HG03060 (cell line): ENCODE results near the gene RANBP3L.
"Not testable (repeated sequence)": the region's sequence is repeated elsewhere in the genome, so short reads cannot be mapped to it uniquely, and the experiment has no call there.

Experiments
- ATAC-seq: cut with Tn5 transposase; IDR thresholded peaks from one replicate; pipeline ENCODE4 v1.9.1; 2021; ENCODE audit warnings: low read depth, moderate number of reproducible peaks; ENCODE audit not compliant: unreplicated experiment

RANBP3L gene

DNA sequence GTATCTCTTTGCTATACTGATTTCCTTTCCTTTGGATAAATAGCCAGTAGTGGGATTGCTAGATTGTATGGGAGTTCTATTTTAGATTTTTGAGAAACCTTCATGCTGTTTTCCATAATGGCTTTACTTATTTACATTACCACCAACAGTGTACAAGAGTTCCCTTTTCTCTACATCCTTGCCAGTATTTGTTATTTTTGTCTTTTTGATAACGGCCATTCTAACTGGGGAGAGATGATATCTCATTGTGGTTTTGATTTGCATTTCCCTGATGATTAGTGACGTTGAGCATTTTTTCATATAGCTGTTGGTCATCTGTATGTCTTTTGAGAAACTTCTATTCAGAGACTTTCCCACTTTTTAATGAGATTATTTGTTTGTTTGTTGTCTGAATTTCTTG is 85.8 kb downstream of the RANBP3L start:
- ATAC-seq = no peak

DNA sequence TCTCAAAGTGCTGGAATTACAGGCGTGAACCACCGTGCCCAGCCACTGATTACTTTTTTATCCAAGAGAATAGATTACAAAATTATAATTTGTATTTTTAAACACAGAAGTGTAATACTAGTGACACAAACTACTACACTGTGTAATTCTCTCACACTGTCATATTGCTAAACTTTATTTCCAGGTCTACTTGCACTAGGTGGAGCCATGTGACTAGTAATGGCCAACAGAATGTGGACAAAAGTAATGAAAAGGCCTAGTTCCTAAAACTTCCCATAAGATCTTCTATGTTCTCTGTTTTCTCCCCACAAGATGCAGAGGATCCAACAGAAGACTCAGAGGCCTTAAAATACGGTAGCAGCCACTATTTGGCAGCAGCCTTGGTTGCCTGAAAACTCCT is 87.3 kb downstream of the RANBP3L start:
- ATAC-seq = no peak

DNA sequence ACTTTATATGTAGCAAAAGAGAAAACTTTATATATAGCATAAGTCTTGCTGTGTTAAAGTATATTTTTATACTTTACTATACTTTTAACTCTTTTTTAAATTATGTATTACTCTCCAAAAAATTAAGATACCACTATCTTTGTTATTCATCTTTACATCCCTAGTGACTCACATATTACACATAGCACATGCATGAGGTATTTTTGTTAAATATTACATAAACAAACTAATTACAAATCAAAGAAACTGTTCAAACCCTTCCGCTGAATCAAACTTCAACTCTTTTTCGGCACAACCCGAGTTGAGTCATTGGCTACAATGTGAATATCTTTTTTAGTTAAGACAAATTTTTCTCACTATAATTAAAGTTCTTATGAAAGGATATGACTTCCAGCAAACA is 92.0 kb downstream of the RANBP3L start:
- ATAC-seq = no peak

DNA sequence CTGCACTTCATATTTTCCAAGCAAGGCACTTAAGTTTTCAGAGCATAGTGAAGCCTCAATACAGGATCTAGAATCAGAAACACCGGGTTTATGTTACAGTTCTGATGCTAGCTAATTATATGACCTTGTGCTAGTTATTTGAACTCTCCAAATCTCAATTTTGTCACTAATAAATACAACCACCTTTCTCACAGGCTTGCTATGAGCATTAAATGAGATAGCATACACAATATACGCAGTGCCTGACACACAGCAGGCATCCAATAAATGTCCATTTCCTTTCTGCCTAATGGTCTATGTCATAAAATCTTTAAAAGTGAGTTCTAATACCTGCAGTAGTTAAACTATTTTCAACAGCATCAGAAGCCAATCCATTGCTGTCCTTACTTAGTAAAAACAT is 92.9 kb downstream of the RANBP3L start:
- no peak for ATAC-seq

DNA sequence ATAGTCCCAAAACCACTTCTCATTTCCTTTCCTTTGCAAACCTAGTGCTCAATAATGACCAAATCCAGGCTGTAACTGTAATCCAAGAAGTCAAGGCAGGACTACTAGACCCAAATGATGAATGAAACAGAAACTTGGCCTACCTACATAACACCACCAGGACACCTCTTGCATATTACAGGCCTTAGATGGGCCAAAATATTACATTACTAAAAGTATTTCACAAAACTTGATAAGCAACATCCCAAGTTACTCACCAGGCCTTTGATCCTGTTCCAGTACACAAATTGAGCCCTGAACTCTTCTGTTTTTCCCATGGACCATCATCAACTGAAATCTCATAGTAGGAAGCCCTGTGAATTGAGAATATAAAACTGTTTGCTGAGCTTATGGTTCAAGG is 94.8 kb downstream of the RANBP3L start:
- ATAC-seq = no peak

DNA sequence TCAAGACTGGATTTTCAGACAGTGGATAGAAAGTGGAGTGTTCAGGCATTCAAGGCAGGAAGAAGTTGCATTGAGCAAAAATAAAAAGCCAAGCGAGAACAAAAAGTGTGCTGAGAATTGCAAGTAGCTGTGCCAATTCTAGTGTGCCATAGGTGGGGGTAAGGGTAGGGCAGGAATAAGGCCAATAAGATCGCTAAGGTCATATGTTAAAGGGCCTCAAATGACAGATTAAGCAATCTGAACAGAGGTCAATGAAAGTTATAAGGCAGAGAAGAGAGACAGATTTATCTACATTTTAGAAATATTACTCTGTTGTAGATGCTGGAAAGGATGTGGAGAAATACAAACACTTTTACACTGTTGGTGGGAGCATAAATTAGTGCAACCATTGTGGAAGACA is 96.4 kb downstream of the RANBP3L start:
- no peak for ATAC-seq

DNA sequence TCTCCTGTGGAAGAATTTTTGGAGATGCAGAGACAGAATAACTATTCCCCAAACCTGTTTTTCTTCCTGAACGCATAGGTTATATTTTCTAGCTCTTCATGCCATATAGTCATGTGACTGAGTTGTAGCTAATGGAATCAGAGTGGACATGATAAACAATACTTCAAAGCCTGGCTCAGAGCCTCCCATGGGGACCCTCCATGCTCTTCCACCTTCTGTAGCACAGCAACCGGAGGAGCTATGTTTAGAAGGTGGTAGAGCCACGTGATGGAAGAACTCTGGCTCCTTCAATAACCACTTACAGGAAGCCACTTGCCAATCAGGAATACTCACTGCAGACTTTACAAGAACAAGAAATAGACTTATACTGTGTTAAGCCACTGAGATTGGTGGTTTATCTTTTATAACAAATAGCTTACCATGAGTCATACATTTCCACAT is 99.2 kb downstream of the RANBP3L start:
- ATAC-seq = no peak

DNA sequence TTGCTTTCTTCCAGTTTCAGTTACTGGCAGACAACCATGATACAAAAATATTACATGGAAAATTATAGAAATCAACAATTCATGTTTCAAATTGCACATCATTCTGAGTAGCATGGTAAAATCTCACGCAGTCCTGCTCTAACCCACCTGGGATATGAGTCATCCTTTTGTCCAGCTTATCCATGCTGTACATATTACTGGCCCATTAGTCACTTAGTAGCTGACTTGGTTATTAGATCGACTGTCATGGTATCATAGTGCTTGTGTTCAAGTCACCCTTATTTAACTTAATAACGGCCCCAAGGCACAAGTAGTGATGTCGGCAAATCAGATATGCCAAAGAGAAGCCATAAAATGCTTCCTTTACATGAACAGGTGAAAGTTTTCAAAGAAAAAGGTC is 101.2 kb downstream of the RANBP3L start:
- ATAC-seq = no peak

DNA sequence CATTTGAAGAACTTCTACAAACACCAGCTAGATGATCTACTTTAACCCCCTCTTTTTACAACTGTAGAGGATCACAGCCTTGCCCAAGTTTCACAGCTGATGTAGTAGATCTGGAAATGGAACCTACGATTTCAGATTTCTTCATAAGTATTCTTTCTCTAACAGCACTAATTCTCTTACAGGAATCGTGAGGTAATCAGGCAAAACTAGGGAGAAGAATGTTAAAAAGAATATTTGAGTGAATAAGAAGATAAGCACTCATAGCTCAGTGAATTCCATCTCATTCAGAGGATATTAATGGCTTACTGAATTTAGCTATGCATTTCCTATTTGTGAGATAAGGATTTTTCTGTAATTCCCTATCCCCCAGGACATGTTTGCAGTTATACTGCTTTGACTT is 102.1 kb downstream of the RANBP3L start:
- no peak for ATAC-seq

DNA sequence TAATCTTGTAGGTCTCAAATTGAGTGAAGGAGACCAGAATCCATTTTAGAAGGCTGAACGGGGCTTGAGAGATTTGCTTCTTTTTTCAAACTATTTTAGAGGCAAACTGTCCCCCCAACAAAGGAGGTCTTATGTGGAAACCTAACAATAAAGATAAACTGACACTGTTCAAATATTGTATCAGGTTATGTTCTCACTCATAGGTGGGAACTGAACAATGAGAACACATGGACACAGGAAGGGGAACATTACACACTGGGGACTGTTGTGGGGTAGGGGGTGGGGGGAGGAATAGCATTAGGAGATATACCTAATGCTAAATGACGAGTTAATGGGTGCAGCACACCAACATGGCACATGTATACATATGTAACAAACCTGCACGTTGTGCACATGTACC is 102.9 kb downstream of the RANBP3L start:
- not testable (repeated sequence) for ATAC-seq
